Measurements from ENCODE around the gene CRADD.
A peak's percentile ranks its signal among the peaks of the same experiment; 100 is the strongest.
"Not testable (repeated sequence)": the region's sequence is repeated elsewhere in the genome, so short reads cannot be mapped to it uniquely, and the experiment has no call there.

Gene CRADD

GRCh38 chr12:93708952-93709351 is 31.8 kb downstream of the CRADD start:
- no peak for DNase-seq

GRCh38 chr12:93709386-93709785 is 32.2 kb downstream of the CRADD start:
- DNase-seq: no peak

GRCh38 chr12:93710574-93710926 is 33.4 kb downstream of the CRADD start:
- DNase-seq: no peak

GRCh38 chr12:93711502-93711901 is 34.3 kb downstream of the CRADD start:
- not testable (repeated sequence) for DNase-seq

- no peak for DNase-seq
Observed at GRCh38 chr12:93712200-93712599, 35.0 kb downstream of the CRADD start.

GRCh38 chr12:93713060-93713459 is 35.9 kb downstream of the CRADD start:
- no peak for DNase-seq

GRCh38 chr12:93713800-93714199 is 36.6 kb downstream of the CRADD start:
- no peak for DNase-seq

- DNase-seq: no peak
Observed at GRCh38 chr12:93714382-93714781, 37.2 kb downstream of the CRADD start.

GRCh38 chr12:93719710-93720109 is 42.5 kb downstream of the CRADD start:
- no peak for DNase-seq

GRCh38 chr12:93720559-93720958 is 43.4 kb downstream of the CRADD start:
- no peak for DNase-seq

- DNase-seq: no peak
Observed at GRCh38 chr12:93722179-93722578, 45.0 kb downstream of the CRADD start.

GRCh38 chr12:93722835-93723567 is 45.8 kb downstream of the CRADD start:
- DNase-seq: peak in 2 of 3 donors; percentile 46 to 51

- no peak for DNase-seq
Observed at GRCh38 chr12:93723568-93723930, 46.4 kb downstream of the CRADD start.

- no peak for DNase-seq
Observed at GRCh38 chr12:93725531-93725930, 48.4 kb downstream of the CRADD start.

- no peak for DNase-seq
Observed at GRCh38 chr12:93727195-93727811, 50.1 kb downstream of the CRADD start.

- no peak for DNase-seq
Observed at GRCh38 chr12:93727911-93728310, 50.7 kb downstream of the CRADD start.

- no peak for DNase-seq
Observed at GRCh38 chr12:93729934-93730333, 52.8 kb downstream of the CRADD start.

- DNase-seq: peak; percentile 51 to 59 (median 53)
Observed at GRCh38 chr12:93733358-93733757, 56.2 kb downstream of the CRADD start.

- no peak for DNase-seq
Observed at GRCh38 chr12:93733928-93734327, 56.8 kb downstream of the CRADD start.

GRCh38 chr12:93734784-93735183 is 57.6 kb downstream of the CRADD start:
- DNase-seq: no peak

GRCh38 chr12:93736640-93737178 is 59.5 kb downstream of the CRADD start:
- no peak for DNase-seq

- no peak for DNase-seq
Observed at GRCh38 chr12:93737457-93738198, 60.5 kb downstream of the CRADD start.

GRCh38 chr12:93738199-93739058 is 61.3 kb downstream of the CRADD start:
- DNase-seq: no peak

All from suppressor macrophage treated with lipopolysaccharide for 1 hour (primary cell).